Astrocyte of the cerebellum (primary cell): ENCODE results near the gene RAB4B.
A peak's percentile ranks its signal among the peaks of the same experiment; 100 is the strongest.

ENCODE experiments used
- DNase-seq: peaks from one replicate; pipeline ENCODE4 v3.0.0-alpha.2; 2011; ENCODE audit warnings: low read depth
- H3K4me3 ChIP-seq: 2 replicates; pipeline ENCODE4 v1.5.1; 2011; ENCODE audit warnings: mild to moderate bottlenecking, low read depth, low read length, moderate library complexity
- CTCF ChIP-seq: IDR thresholded peaks from 2 replicates; pipeline ENCODE4 v1.5.1; 2012; ENCODE audit warnings: low read length, low read depth, moderate library complexity, mild to moderate bottlenecking; ENCODE audit errors: missing control alignments
- in situ Hi-C: cut with HindIII; loops from 2 replicates; pipeline ENCODE4 v1.10.0; 2017; ENCODE audit warnings: low sequenced_read_pairs

RAB4B gene

DNA sequence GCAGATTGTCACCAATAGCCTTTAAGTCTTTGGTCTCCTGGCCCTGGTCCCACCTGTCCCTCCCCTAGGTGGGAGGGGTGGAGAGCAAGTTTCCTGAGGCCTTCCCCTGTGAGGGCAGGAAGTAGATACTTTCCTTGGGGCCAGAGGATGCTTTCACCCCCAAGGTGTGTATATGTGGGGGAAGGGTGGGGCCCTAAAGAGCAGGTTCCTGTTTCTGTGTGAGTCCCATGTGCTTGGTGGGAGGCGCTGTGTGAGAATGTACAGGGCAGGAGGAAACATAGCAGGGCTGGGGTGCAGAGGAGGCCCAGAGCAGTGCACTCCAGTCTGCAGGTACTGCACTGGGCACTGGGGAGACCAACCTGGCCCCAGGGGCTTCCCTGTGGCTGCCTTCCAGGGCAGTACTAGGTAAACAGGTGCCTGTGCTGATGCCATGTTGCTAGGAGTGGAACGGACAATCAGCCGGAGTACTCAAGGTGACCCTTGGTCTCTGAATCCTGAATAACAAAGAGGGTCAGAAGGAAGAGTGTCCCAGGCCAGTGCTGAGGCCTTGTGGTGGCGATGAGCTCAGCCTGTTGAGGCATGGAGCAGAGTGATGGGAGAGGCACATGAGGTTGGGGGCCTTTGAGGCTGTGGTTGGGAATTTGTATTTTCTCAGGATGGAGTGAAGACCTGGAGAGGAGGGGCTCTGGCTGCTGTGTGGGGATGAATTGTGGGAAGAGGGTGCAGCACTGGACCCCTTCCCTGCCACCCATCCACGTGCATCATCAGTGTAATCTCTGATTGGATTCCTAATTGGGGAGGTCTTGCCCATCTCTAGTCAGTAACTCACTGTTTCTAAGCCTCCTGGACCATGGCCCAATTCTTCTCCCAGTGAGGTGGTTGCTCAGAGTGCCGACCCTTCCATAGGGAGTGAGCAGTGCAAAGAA is 26.1 kb downstream of the RAB4B start:
- in situ Hi-C loops = no loop called here
- no peak for DNase-seq
- TF ChIP-seq CTCF = no peak
- H3K4me3 ChIP-seq = no peak overlapping the region

- in situ Hi-C loops = no loop called here
- peak; percentile 30 for TF ChIP-seq CTCF
- no peak overlapping the region for H3K4me3 ChIP-seq
- no peak for DNase-seq
Observed at GRCh38 chr19:40804783-40805242, 26.8 kb downstream of the RAB4B start.

DNA sequence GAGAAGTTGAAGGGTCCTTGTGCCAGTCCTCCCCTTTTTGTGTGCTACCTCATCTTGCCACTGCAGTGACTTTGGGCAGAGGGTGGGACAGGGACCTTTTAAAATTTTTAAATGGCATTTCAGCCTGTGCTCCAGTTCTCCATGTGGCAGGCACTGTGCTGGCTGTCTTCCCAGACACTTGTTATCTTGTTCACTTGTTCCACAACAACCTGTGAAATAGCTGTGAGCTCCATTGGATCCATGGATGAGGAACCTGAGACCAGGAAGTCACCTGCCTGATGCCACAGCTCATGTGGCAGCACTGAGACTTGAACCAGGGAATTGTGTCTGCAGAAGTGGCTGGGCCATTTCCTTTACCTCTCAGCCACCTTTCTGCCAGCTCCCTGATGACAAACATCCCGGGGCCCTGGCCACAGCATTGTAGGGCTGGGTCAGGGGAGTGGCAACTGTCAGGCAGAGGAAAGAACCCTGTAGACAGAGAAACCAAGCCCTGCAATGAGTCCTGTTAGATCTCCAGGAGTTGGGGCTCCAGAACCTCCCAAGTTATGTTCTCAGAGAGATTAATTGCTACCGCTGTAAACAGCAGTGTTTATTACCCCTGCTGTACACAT is 27.3 kb downstream of the RAB4B start:
- DNase-seq = no peak
- no peak overlapping the region for H3K4me3 ChIP-seq
- no peak for TF ChIP-seq CTCF
- in situ Hi-C loops = no loop called here

- no peak overlapping the region for H3K4me3 ChIP-seq
- in situ Hi-C loops = no loop called here
- peak; percentile 94 for TF ChIP-seq CTCF
Observed at GRCh38 chr19:40806423-40807146, 28.5 kb downstream of the RAB4B start.

GRCh38 chr19:40807147-40808020 is 29.3 kb downstream of the RAB4B start:
- in situ Hi-C loops = no loop called here
- no peak overlapping the region for H3K4me3 ChIP-seq
- DNase-seq = no peak
- peak; percentile 34 for TF ChIP-seq CTCF

More at GRCh38 chr19:40806423-40807146, 28.5 kb downstream of the RAB4B start:
- DNase-seq = peak; percentile 76

GRCh38 chr19:40808021-40808325 is 29.9 kb downstream of the RAB4B start:
- no peak for TF ChIP-seq CTCF
- in situ Hi-C loops = no loop called here
- H3K4me3 ChIP-seq = no peak overlapping the region
- DNase-seq = no peak
